NCI-H2227 (cell line): ENCODE measurements around the gene OLFML1.
A peak's percentile ranks its signal among the peaks of the same experiment; 100 is the strongest.
"Not testable (repeated sequence)": the region's sequence is repeated elsewhere in the genome, so short reads cannot be mapped to it uniquely, and the experiment has no call there.

Experiments
- DNase-seq: peaks from one replicate; lab custom pipeline; 2025; ENCODE audit not compliant: unreplicated experiment; lab: John Stamatoyannopoulos, UW

The OLFML1 gene

GRCh38 chr11:7511401-7511800 lies 26.1 kb downstream of the OLFML1 start:
- no peak for DNase-seq

- DNase-seq: no peak
Observed at GRCh38 chr11:7512525-7513233, 27.4 kb downstream of the OLFML1 start.

- DNase-seq: peak; percentile 81
Observed at GRCh38 chr11:7513234-7514098, 28.2 kb downstream of the OLFML1 start, which contains the start of gene PPFIBP2. Gene PPFIBP2, plus strand, starts transcription at chr11:7513999. Its CDS starts 35,477 bp downstream, at chr11:7549476.

- DNase-seq: no peak
Observed at GRCh38 chr11:7514099-7514591, 28.8 kb downstream of the OLFML1 start.

- no peak for DNase-seq
Observed at GRCh38 chr11:7515447-7515886, 30.2 kb downstream of the OLFML1 start.

- DNase-seq: no peak
Observed at GRCh38 chr11:7516475-7516874, 31.2 kb downstream of the OLFML1 start.

GRCh38 chr11:7517743-7518142 lies 32.4 kb downstream of the OLFML1 start:
- not testable (repeated sequence) for DNase-seq

- no peak for DNase-seq
Observed at GRCh38 chr11:7518811-7519562, 33.7 kb downstream of the OLFML1 start.

GRCh38 chr11:7520011-7520942 lies 35.0 kb downstream of the OLFML1 start:
- DNase-seq: no peak

- DNase-seq: no peak
Observed at GRCh38 chr11:7520981-7521487, 35.7 kb downstream of the OLFML1 start.

GRCh38 chr11:7522121-7522520 lies 36.8 kb downstream of the OLFML1 start:
- no peak for DNase-seq

GRCh38 chr11:7522546-7522945 lies 37.2 kb downstream of the OLFML1 start:
- no peak for DNase-seq

- no peak for DNase-seq
Observed at GRCh38 chr11:7523416-7524210, 38.3 kb downstream of the OLFML1 start.

- no peak for DNase-seq
Observed at GRCh38 chr11:7524462-7525235, 39.3 kb downstream of the OLFML1 start.

- no peak for DNase-seq
Observed at GRCh38 chr11:7525424-7525823, 40.1 kb downstream of the OLFML1 start.

GRCh38 chr11:7527029-7527428 lies 41.7 kb downstream of the OLFML1 start:
- DNase-seq: no peak

GRCh38 chr11:7528514-7529049 lies 43.3 kb downstream of the OLFML1 start:
- DNase-seq: no peak

GRCh38 chr11:7530013-7530640 lies 44.8 kb downstream of the OLFML1 start:
- DNase-seq: no peak
